GM18499 (cell line): Measurements from ENCODE around the gene CRYBG2.
"Not testable (repeated sequence)": the region's sequence is repeated elsewhere in the genome, so short reads cannot be mapped to it uniquely, and the experiment has no call there.

Experiments
- ATAC-seq: cut with Tn5 transposase; IDR thresholded peaks from one replicate; pipeline ENCODE4 v1.9.1; 2021; ENCODE audit warnings: moderate number of reproducible peaks; ENCODE audit not compliant: insufficient read depth, unreplicated experiment

The CRYBG2 gene

GRCh38 chr1:26300578-26301275 lies 53.2 kb downstream of the CRYBG2 start:
- ATAC-seq, result no peak

- ATAC-seq, result no peak
These were observed 56.2 kb downstream of the CRYBG2 start for GRCh38 chr1:26297791-26298124.

GRCh38 chr1:26297057-26297790 lies 56.7 kb downstream of the CRYBG2 start:
- no peak for ATAC-seq

- no peak for ATAC-seq
These were observed 57.4 kb downstream of the CRYBG2 start for GRCh38 chr1:26296340-26297056.

- no peak for ATAC-seq
These were observed 58.5 kb downstream of the CRYBG2 start for GRCh38 chr1:26295194-26296138.

GRCh38 chr1:26293911-26294463 lies 59.9 kb downstream of the CRYBG2 start:
- ATAC-seq, result no peak

- not testable (repeated sequence) for ATAC-seq
These were observed 61.2 kb downstream of the CRYBG2 start for GRCh38 chr1:26292735-26293134.

GRCh38 chr1:26291939-26292338 lies 62.0 kb downstream of the CRYBG2 start:
- no peak for ATAC-seq

- ATAC-seq, result no peak
These were observed 62.5 kb downstream of the CRYBG2 start for GRCh38 chr1:26291433-26291832.

GRCh38 chr1:26290882-26291261 lies 63.1 kb downstream of the CRYBG2 start:
- no peak for ATAC-seq

GRCh38 chr1:26290122-26290881 lies 63.6 kb downstream of the CRYBG2 start:
- ATAC-seq, result no peak

GRCh38 chr1:26289158-26290059 lies 64.5 kb downstream of the CRYBG2 start:
- ATAC-seq, result no peak

- no peak for ATAC-seq
These were observed 65.5 kb downstream of the CRYBG2 start for GRCh38 chr1:26288311-26288941.

GRCh38 chr1:26287811-26288210 lies 66.1 kb downstream of the CRYBG2 start:
- no peak for ATAC-seq

- ATAC-seq, result no peak
These were observed 66.8 kb downstream of the CRYBG2 start for GRCh38 chr1:26287033-26287711.

- ATAC-seq, result no peak
These were observed 67.9 kb downstream of the CRYBG2 start for GRCh38 chr1:26286064-26286416.

- ATAC-seq, result no peak
These were observed 68.4 kb downstream of the CRYBG2 start for GRCh38 chr1:26285366-26286063.
